GM12874 (cell line): ENCODE results near the gene RPL13A.

Source experiments
- CTCF ChIP-seq: IDR thresholded peaks from 2 replicates; pipeline ENCODE4 v1.5.1; 2011; ENCODE audit warnings: low read depth, mild to moderate bottlenecking, control low read depth, low read length, moderate library complexity; ENCODE audit not compliant: insufficient read depth

The RPL13A gene

GRCh38 chr19:49470615-49470978 is 16.8 kb upstream of the RPL13A start:
- no peak for TF ChIP-seq CTCF

- TF ChIP-seq CTCF = no peak
These were observed 14.5 kb upstream of the RPL13A start for GRCh38 chr19:49472936-49473335.

DNA sequence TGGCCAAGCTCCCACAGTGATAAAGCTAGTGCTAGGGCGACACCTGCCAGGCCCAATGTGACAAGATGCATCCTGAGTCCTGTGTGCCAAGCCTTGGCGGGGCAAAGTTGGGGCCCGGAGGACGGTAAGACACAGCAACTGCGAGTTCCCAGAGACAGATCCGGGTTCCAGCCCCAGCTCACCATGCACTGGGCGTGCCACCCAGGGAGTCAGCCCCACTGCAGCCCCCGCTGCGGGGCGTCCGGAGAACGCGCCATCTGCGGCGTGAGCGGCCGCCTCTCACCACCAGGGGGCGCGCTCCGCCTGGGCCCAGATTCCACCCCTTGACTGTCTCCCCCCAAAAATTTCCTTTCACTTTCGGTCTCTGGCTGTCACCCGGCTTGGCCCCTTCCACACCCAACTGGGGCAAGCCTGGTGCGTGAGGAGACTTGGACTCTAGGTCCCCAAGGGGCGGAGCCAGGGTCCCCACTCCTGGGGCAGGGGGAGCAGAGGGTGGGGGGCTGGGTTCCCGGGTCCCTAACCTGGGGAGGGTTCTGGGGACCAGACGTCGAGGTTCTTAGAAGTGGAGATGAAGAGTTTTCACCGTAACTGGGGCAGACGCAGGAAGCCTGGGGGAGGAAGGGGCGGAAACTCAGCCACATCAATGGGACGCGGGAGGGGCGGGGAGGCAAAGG is 13.4 kb upstream of the RPL13A start, which contains the start of gene FLT3LG:
Gene FLT3LG, plus strand, starts transcription at position 348 of the 674 bp plus-strand sequence. CDS start 425 bp downstream, outside the sequence.
- peak; percentile 99 for TF ChIP-seq CTCF

GRCh38 chr19:49474542-49474924 is 12.9 kb upstream of the RPL13A start:
- no peak for TF ChIP-seq CTCF

GRCh38 chr19:49475191-49475917 is 12.1 kb upstream of the RPL13A start:
- no peak for TF ChIP-seq CTCF

- peak; percentile 48; the same call in 1 of the 2 replicates for TF ChIP-seq CTCF
These were observed 11.2 kb upstream of the RPL13A start for GRCh38 chr19:49475995-49476880.

GRCh38 chr19:49479975-49480628 is 7.3 kb upstream of the RPL13A start:
- no peak for TF ChIP-seq CTCF
